GM21360 (cell line): ENCODE results near the gene PREX1.

Experiments
- ATAC-seq: cut with Tn5 transposase; IDR thresholded peaks from one replicate; pipeline ENCODE4 v1.9.1; 2021; ENCODE audit warnings: mild to moderate bottlenecking, moderate library complexity; ENCODE audit not compliant: unreplicated experiment

PREX1 gene

GRCh38 chr20:48644286-48644828 is 183.4 kb downstream of the PREX1 start:
- no peak for ATAC-seq

- no peak for ATAC-seq
These were observed 185.5 kb downstream of the PREX1 start for GRCh38 chr20:48642105-48642880.

- no peak for ATAC-seq
These were observed 186.9 kb downstream of the PREX1 start for GRCh38 chr20:48640871-48641270.

- no peak for ATAC-seq
These were observed 187.9 kb downstream of the PREX1 start for GRCh38 chr20:48639899-48640298.

GRCh38 chr20:48638546-48638945 is 189.3 kb downstream of the PREX1 start:
- no peak for ATAC-seq

- ATAC-seq, result no peak
These were observed 190.3 kb downstream of the PREX1 start for GRCh38 chr20:48637461-48637860.

- ATAC-seq, result no peak
These were observed 191.5 kb downstream of the PREX1 start for GRCh38 chr20:48636301-48636700.

- no peak for ATAC-seq
These were observed 192.0 kb downstream of the PREX1 start for GRCh38 chr20:48635791-48636267.

GRCh38 chr20:48635361-48635760 is 192.4 kb downstream of the PREX1 start:
- no peak for ATAC-seq

GRCh38 chr20:48634641-48635040 is 193.2 kb downstream of the PREX1 start:
- ATAC-seq, result no peak

GRCh38 chr20:48633620-48634257 is 194.1 kb downstream of the PREX1 start:
- ATAC-seq, result no peak

GRCh38 chr20:48632825-48633619 is 194.8 kb downstream of the PREX1 start:
- no peak for ATAC-seq

- ATAC-seq, result no peak
These were observed 195.6 kb downstream of the PREX1 start for GRCh38 chr20:48632017-48632824.

- ATAC-seq, result no peak
These were observed 196.4 kb downstream of the PREX1 start for GRCh38 chr20:48631114-48632016.

- ATAC-seq, result no peak
These were observed 197.3 kb downstream of the PREX1 start for GRCh38 chr20:48630342-48631075.

- no peak for ATAC-seq
These were observed 197.9 kb downstream of the PREX1 start for GRCh38 chr20:48629960-48630315.

- no peak for ATAC-seq
These were observed 198.5 kb downstream of the PREX1 start for GRCh38 chr20:48629069-48629959.

GRCh38 chr20:48627737-48628128 is 200.1 kb downstream of the PREX1 start:
- no peak for ATAC-seq
